WTC11 (cell line): ENCODE measurements around the gene DNAI1. TPM values are rescaled to one million over a fixed set of nuclear protein-coding genes. Genes with fewer than 3 reads are reported as not detected.

ENCODE experiments used
- ATAC-seq: fragments of 200-7000 bp; cut with Tn5 transposase; 2 replicates; pipeline ENCODE4 v1.10.0; 2021; ENCODE audit warnings: mild to moderate bottlenecking, moderate library complexity
- CTCF ChIA-PET: fragments of 300-600 bp; sonication (Branson Sonifier 250); formaldehyde crosslinking; loops from one replicate; lab custom pipeline; 2021; ENCODE audit warnings: antibody characterized with exemption; lab: Charles Lee
- POLR2A ChIA-PET: fragments of 350-600 bp; sonication (Branson Sonifier 250); formaldehyde crosslinking; loops from one replicate; lab custom pipeline; 2021; ENCODE audit warnings: antibody characterized with exemption; lab: Charles Lee
- DNase-seq: peaks from one replicate; pipeline ENCODE4 v3.0.0; 2021; ENCODE audit warnings: low spot score
- H3K27ac Mint-ChIP-seq: 2 replicates; pipeline ENCODE4 v1.8.0; 2021; ENCODE audit warnings: mixed read lengths
- H3K27me3 Mint-ChIP-seq: 2 replicates; pipeline ENCODE4 v1.8.0; 2021; ENCODE audit warnings: low read depth, mild to moderate bottlenecking, moderate library complexity, mixed read lengths
- H3K36me3 Mint-ChIP-seq: 2 replicates; pipeline ENCODE4 v1.8.0; 2021; ENCODE audit warnings: mixed read lengths
- H3K4me1 Mint-ChIP-seq: 2 replicates; pipeline ENCODE4 v1.8.0; 2022; ENCODE audit warnings: mixed read lengths
- H3K4me3 Mint-ChIP-seq: 2 replicates; pipeline ENCODE4 v1.8.0; 2021; ENCODE audit warnings: mild to moderate bottlenecking, moderate library complexity, mixed read lengths
- H3K9me3 Mint-ChIP-seq: 2 replicates; pipeline ENCODE4 v1.8.0; 2021; ENCODE audit warnings: mixed read lengths
- CREB1 ChIP-seq: sonication (generic); formaldehyde crosslinking; IDR thresholded peaks from 2 replicates; pipeline ENCODE4 v1.8.0; 2023; ENCODE audit warnings: mild to moderate bottlenecking, missing genetic modification reagents
- CREM ChIP-seq: sonication (generic); formaldehyde crosslinking; IDR thresholded peaks from 2 replicates; pipeline ENCODE4 v1.8.1; 2022; ENCODE audit warnings: mild to moderate bottlenecking, missing genetic modification reagents, moderate library complexity
- GRHL2 ChIP-seq: fragments of 250-450 bp; sonication (Bioruptor Pico); IDR thresholded peaks from 2 replicates; pipeline ENCODE4 v1.8.0; 2022; ENCODE audit warnings: mild to moderate bottlenecking, moderate library complexity; ENCODE audit not compliant: insufficient replicate concordance, severe bottlenecking
- GTF2I ChIP-seq: fragments of 250-450 bp; sonication (Bioruptor Pico); conservative IDR thresholded peaks from 2 replicates; pipeline ENCODE4 v1.4.0; 2021; ENCODE audit warnings: mild to moderate bottlenecking
- KAT7 ChIP-seq: sonication (generic); formaldehyde crosslinking; IDR thresholded peaks from 2 replicates; pipeline ENCODE4 v1.8.1; 2023; ENCODE audit warnings: missing genetic modification reagents, mild to moderate bottlenecking, borderline replicate concordance
- MXD4 ChIP-seq: fragments of 250-450 bp; sonication (Bioruptor Pico); IDR thresholded peaks from 2 replicates; pipeline ENCODE4 v1.8.0; 2021; ENCODE audit warnings: mild to moderate bottlenecking, moderate library complexity, borderline replicate concordance
- NFE2L1 ChIP-seq: sonication (generic); formaldehyde crosslinking; IDR thresholded peaks from 2 replicates; pipeline ENCODE4 v1.8.1; 2023; ENCODE audit warnings: missing genetic modification reagents
- NR3C1 ChIP-seq: sonication (generic); formaldehyde crosslinking; conservative IDR thresholded peaks from 2 replicates; pipeline ENCODE4 v1.8.1; 2023; ENCODE audit warnings: low read depth, mild to moderate bottlenecking, missing genetic modification reagents
- SP1 ChIP-seq: sonication (generic); formaldehyde crosslinking; conservative IDR thresholded peaks from 2 replicates; pipeline ENCODE4 v1.8.1; 2022; ENCODE audit warnings: missing genetic modification reagents
- STAT6 ChIP-seq: sonication (generic); formaldehyde crosslinking; conservative IDR thresholded peaks from 2 replicates; pipeline ENCODE4 v1.8.1; 2023; ENCODE audit warnings: mild to moderate bottlenecking, low read depth, missing genetic modification reagents, moderate library complexity
- TCF7 ChIP-seq: sonication (generic); formaldehyde crosslinking; IDR thresholded peaks from 2 replicates; pipeline ENCODE4 v1.8.0; 2022; ENCODE audit warnings: mild to moderate bottlenecking, low read depth, missing genetic modification reagents, moderate library complexity
- TEAD1 ChIP-seq: sonication (generic); formaldehyde crosslinking; IDR thresholded peaks from 2 replicates; pipeline ENCODE4 v1.8.0; 2022; ENCODE audit warnings: mild to moderate bottlenecking, missing genetic modification reagents
- USF1 ChIP-seq: sonication (generic); formaldehyde crosslinking; IDR thresholded peaks from 2 replicates; pipeline ENCODE4 v1.8.0; 2022; ENCODE audit warnings: mild to moderate bottlenecking, missing genetic modification reagents
- ZBTB21 ChIP-seq: sonication (generic); formaldehyde crosslinking; IDR thresholded peaks from 2 replicates; pipeline ENCODE4 v1.8.1; 2023; ENCODE audit warnings: mild to moderate bottlenecking, missing genetic modification reagents, borderline replicate concordance
- ZNF232 ChIP-seq: sonication (generic); formaldehyde crosslinking; IDR thresholded peaks from 2 replicates; pipeline ENCODE4 v1.8.0; 2022; ENCODE audit warnings: mild to moderate bottlenecking, missing genetic modification reagents
- ZNF532 ChIP-seq: fragments of 250-450 bp; sonication (Bioruptor Pico); IDR thresholded peaks from 2 replicates; pipeline ENCODE4 v1.9.0; 2021; ENCODE audit warnings: mild to moderate bottlenecking, borderline replicate concordance
- ZNF671 ChIP-seq: fragments of 250-450 bp; sonication (Bioruptor Pico); IDR thresholded peaks from 2 replicates; pipeline ENCODE4 v1.8.0; 2021; ENCODE audit warnings: mild to moderate bottlenecking
- total RNA-seq: library from RNA; stranded (reverse); gene quantifications from 3 replicates; pipeline ENCODE4 v1.2.3, GENCODE V29; 2021
- TF ChIP-seq, protein P1 (sequence below): fragments of 250-450 bp; sonication (Bioruptor Pico); IDR thresholded peaks from 2 replicates; pipeline ENCODE4 v1.8.0; 2021; ENCODE audit warnings: mild to moderate bottlenecking
- TF ChIP-seq, protein P2 (sequence below): fragments of 200-600 bp; IDR thresholded peaks from 2 replicates; pipeline ENCODE4 v1.8.0; 2022; ENCODE audit warnings: antibody characterized with exemption
- TF ChIP-seq, protein P3 (sequence below): sonication (generic); formaldehyde crosslinking; IDR thresholded peaks from 2 replicates; pipeline ENCODE4 v1.8.1; 2023; ENCODE audit warnings: mild to moderate bottlenecking, moderate library complexity, missing genetic modification reagents

The DNAI1 gene
- total RNA-seq, 1 experiment from 2014 or later, result 2.1 TPM

DNA sequence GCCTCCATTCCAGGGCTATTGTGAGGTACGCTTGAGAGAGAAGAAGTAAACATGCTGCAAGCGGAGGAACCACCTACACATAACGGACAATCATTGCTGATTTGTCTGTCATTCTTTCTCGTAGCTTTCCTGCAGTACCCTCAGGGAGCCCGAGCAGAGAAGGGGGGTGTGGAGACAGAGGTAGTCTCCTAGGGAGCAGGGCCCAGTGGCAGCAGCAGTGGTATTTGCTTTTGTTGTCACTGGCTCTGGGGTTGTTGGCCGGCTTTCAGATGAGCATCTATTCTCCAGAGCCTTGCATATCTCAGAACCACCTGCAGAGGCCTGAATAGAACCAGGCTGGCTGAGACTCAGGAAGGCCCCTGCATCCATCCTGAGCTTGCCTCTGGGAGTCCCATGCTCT, 44.3 kb downstream of the DNAI1 start:
- H3K27me3 Mint-ChIP-seq, result peaks cover 4% of the 10 kb centered on the region; the same call in 1 of the 2 replicates
- H3K4me1 Mint-ChIP-seq, result peaks cover 12% of the 10 kb centered on the region
- no peak overlapping the region for H3K27ac Mint-ChIP-seq
- ChIA-PET POLR2A (no interaction called here), CTCF (interaction anchor here (0.8 to 3.6 kb wide), 16 partner anchors 8 to 132 kb away, joined by 3 to 41 read pairs (median 13); partner anchors contain the start of genes DNAI1, ENHO and FAM219A)
- no peak for ATAC-seq
- no peaks in the 10 kb centered on the region for H3K9me3 Mint-ChIP-seq
- no peak overlapping the region for H3K4me3 Mint-ChIP-seq
- TF ChIP-seq, protein P1, sequence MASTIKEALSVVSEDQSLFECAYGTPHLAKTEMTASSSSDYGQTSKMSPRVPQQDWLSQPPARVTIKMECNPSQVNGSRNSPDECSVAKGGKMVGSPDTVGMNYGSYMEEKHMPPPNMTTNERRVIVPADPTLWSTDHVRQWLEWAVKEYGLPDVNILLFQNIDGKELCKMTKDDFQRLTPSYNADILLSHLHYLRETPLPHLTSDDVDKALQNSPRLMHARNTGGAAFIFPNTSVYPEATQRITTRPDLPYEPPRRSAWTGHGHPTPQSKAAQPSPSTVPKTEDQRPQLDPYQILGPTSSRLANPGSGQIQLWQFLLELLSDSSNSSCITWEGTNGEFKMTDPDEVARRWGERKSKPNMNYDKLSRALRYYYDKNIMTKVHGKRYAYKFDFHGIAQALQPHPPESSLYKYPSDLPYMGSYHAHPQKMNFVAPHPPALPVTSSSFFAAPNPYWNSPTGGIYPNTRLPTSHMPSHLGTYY, result no peak
- TF ChIP-seq GTF2I (CRISPR knock-in tag), result no peak
- TF ChIP-seq, protein P2, sequence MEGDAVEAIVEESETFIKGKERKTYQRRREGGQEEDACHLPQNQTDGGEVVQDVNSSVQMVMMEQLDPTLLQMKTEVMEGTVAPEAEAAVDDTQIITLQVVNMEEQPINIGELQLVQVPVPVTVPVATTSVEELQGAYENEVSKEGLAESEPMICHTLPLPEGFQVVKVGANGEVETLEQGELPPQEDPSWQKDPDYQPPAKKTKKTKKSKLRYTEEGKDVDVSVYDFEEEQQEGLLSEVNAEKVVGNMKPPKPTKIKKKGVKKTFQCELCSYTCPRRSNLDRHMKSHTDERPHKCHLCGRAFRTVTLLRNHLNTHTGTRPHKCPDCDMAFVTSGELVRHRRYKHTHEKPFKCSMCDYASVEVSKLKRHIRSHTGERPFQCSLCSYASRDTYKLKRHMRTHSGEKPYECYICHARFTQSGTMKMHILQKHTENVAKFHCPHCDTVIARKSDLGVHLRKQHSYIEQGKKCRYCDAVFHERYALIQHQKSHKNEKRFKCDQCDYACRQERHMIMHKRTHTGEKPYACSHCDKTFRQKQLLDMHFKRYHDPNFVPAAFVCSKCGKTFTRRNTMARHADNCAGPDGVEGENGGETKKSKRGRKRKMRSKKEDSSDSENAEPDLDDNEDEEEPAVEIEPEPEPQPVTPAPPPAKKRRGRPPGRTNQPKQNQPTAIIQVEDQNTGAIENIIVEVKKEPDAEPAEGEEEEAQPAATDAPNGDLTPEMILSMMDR, result no peak
- no peak for TF ChIP-seq TCF7 (CRISPR knock-in tag)
- TF ChIP-seq ZNF671, result no peak
- no peak for TF ChIP-seq CREB1 (CRISPR knock-in tag)
- no peak for TF ChIP-seq NFE2L1 (CRISPR knock-in tag)
- no peak for TF ChIP-seq MXD4 (CRISPR knock-in tag)
- no peak for TF ChIP-seq USF1 (CRISPR knock-in tag)
- TF ChIP-seq KAT7 (CRISPR knock-in tag), result no peak
- TF ChIP-seq SP1 (CRISPR knock-in tag), result no peak
- no peak for TF ChIP-seq CREM
- no peak for TF ChIP-seq ZNF232
- no peak for TF ChIP-seq TEAD1 (CRISPR knock-in tag)
- TF ChIP-seq NR3C1 (CRISPR knock-in tag), result no peak
- no peaks in the 10 kb centered on the region for H3K36me3 Mint-ChIP-seq
- no peak for DNase-seq

DNA sequence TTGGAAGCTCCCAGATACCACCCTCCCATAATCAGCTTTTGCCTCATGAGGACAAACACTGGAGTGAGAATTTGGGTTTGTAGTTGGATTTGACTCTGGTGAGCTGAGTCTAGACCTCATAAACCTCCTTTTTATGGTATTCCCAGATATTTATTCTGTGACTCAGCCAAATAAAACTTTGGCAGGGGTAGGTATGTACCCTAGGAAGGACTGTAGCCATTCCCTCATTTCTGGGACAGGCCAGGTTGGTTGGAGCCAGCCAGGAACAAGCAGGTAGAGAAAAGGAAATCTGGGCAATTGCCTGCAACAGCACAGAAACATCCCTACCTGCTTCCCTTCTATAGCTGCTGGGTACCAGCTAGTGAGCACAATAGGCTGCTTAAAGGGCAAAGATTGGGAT, 44.8 kb downstream of the DNAI1 start:
- no peaks in the 10 kb centered on the region for H3K36me3 Mint-ChIP-seq
- ChIA-PET POLR2A (no interaction called here), CTCF (interaction anchor here (0.8 to 3.6 kb wide), 14 partner anchors 7 to 131 kb away, joined by 3 to 41 read pairs (median 9); partner anchors contain the start of genes DNAI1, ENHO and FAM219A)
- no peak overlapping the region for H3K27ac Mint-ChIP-seq
- no peak overlapping the region for H3K4me3 Mint-ChIP-seq
- ATAC-seq, result no peak
- peaks cover 12% of the 10 kb centered on the region for H3K4me1 Mint-ChIP-seq
- DNase-seq, result no peak
- H3K9me3 Mint-ChIP-seq, result no peaks in the 10 kb centered on the region
- peaks cover 4% of the 10 kb centered on the region; the same call in 1 of the 2 replicates for H3K27me3 Mint-ChIP-seq
- TF ChIP-seq CREB1 (CRISPR knock-in tag) (no peak), GRHL2 (CRISPR knock-in tag) (no peak), KAT7 (CRISPR knock-in tag) (no peak), STAT6 (no peak), ZNF532 (CRISPR knock-in tag) (no peak), ZBTB21 (CRISPR knock-in tag) (no peak)
- TF ChIP-seq, protein P3, sequence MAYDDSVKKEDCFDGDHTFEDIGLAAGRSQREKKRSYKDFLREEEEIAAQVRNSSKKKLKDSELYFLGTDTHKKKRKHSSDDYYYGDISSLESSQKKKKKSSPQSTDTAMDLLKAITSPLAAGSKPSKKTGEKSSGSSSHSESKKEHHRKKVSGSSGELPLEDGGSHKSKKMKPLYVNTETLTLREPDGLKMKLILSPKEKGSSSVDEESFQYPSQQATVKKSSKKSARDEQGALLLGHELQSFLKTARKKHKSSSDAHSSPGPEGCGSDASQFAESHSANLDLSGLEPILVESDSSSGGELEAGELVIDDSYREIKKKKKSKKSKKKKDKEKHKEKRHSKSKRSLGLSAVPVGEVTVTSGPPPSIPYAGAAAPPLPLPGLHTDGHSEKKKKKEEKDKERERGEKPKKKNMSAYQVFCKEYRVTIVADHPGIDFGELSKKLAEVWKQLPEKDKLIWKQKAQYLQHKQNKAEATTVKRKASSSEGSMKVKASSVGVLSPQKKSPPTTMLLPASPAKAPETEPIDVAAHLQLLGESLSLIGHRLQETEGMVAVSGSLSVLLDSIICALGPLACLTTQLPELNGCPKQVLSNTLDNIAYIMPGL (CRISPR knock-in tag), result no peak
